Stimulated activated CD8-positive, alpha-beta memory T cell treated with anti-CD3 and anti-CD28 coated beads, Interleukin-15, amount 100 ng/mL, for 24 hours (primary cell): Measurements from ENCODE around the gene PAXX.

ENCODE experiments used
- DNase-seq: peaks from one replicate; pipeline ENCODE4 v3.0.0-alpha.2; 2020; ENCODE audit warnings: low read depth

PAXX gene

DNA sequence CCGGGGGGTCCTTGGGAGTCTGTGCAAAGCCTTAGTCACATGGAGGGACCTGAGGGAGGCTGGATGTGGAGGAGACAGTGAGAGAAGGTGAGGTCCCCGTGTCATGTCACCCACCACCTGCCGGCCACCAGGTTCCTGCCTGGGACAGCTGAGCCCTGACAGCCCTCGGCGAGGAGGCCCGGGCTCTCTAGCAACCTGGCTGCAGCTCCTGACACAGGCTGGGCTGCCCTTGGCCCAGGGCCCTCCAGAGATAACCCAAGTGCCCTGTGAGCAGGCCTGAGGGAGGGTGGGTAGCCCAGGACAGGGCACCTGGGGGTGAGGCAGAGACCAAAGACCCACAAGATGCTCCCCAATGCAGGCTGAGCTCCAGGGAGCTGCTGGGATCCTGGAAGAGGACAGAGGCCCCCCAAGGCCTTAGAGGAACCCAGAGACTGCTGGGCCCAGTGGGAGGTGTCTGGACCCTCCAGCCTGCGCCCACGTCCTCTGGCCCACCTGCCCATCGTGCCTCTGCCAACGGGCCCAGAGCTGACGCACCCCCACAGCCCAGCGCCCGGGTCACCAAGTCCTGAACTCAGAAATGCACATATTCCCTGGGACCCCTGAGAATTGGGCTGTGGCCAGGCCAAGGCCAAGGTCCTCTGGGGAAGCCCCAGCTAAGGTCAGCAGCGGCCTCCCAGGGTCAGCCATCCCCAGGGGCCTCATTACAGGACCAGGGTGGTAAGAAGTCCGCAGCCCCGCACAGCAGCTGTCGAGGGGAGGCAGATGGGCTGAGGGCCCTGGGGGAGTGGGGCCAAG is 23.7 kb upstream of the PAXX start:
- DNase-seq = no peak

DNA sequence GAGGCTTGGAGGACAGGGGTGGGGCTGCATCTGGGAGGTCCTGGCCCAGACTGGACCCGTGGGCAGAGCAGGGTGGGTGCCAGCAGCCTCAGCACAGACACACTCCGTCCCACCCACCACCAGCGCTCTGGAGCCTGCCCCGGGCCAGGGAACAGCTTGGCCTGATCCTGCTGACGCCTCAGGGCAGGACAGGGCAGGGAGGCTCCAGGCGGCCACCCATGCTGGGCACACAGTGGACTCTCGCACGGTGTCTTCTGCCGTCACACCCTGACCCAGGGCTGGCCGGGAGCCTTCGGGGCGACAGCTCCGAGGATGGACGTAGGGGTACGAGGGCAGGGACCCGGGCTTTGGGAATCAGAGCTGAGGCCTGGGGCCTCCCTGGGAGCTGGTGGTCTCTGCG is 23.1 kb upstream of the PAXX start:
- DNase-seq = no peak

DNA sequence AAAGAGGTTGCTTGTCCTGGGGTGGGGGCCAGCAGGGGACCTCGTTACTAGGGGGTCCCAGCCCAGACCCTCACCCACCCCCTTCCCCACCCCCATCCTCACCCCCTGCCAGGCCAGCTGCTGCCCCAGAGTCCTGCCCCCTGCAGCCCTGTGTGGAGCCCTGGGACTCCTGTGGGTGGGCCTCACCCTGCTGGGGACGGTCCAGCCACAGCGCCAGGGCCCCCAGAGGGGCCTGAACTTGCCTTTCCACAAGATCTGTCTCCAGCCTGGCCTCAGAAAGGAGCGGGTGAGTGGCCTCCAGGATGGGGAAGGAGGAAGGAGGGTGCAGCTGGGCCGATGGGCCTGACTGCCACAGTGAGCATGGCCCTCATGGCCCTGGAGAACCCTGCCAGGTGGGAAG is 22.4 kb upstream of the PAXX start:
- no peak for DNase-seq

DNA sequence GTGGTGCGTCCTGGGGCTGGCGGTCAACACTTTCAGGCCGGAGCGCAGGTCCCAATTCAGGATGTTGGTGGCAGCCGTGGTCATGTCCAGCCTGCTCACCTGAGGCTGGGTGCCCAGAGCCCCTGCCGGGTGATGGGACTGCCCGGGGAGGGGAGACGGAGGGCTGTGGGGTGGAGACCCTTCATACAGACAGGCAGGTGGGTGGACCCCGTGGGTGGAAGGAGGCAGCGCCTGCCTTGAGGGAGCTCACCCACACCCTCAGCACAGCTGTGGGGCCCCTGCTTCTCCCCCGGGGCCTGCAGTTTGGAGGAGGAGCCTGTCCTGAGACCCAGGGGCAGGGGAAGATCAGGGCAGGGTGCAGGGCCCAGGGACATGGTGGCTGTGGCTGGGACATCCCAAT is 21.9 kb upstream of the PAXX start:
- no peak for DNase-seq

DNA sequence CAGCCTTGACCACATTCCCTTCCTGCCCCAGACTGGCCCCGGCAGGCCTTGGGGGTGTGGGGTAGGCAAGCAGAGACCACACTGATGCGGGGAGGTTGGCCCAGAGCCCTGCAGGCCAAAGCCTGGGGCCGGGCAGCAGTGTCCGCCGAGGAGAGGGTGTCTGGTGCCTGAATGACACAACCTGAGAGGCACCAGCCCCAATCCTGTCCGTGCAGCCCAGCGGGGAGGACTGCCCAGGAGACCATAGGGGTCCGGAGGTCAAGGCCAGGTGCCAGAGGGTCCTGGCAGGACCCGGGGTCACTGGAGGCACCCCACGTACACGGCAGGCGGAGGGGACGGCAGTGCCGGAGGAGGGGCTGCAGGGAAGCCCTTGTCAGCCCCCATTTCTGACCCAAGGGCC is 20.5 kb upstream of the PAXX start:
- no peak for DNase-seq

DNA sequence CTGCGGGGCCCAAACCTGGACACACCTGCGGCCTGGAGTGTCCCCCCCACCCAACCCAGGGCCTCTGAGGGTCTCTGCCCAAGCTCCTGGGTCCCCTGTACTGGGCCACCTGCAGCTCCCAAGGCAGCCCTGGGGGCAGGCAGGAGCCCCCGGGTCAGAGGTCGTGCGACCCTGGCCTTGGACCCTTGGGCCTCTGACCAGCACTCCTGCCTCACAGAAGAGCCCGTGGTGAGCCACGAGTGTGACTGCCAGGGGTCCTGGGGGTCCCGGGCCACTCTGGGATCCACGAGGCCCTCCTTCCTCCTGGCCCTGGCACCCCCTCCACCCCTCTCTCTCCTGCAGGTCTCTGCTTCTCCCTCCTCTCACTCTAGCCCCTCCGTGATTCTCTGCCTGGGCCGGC is 19.9 kb upstream of the PAXX start:
- DNase-seq = no peak

DNA sequence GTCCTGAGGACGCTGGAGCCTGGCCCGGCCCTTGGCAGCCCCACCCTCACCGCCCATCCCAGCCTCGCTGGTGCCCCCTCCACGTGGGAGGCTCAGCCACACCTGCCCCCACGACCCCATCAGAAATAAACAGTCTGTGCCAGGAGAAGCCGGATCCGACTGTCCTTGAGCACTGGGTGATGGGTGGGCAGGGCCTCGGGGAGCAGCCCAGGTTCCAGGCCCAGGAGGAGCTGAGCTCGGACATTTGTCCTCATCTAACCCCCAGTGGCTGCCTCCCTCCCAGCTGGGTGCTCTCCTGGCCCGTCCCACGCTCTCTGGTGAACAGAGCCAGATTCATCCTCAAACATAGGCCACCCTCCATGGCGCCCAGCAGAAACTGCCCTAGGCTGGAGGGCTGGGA is 19.5 kb upstream of the PAXX start:
- DNase-seq = no peak

DNA sequence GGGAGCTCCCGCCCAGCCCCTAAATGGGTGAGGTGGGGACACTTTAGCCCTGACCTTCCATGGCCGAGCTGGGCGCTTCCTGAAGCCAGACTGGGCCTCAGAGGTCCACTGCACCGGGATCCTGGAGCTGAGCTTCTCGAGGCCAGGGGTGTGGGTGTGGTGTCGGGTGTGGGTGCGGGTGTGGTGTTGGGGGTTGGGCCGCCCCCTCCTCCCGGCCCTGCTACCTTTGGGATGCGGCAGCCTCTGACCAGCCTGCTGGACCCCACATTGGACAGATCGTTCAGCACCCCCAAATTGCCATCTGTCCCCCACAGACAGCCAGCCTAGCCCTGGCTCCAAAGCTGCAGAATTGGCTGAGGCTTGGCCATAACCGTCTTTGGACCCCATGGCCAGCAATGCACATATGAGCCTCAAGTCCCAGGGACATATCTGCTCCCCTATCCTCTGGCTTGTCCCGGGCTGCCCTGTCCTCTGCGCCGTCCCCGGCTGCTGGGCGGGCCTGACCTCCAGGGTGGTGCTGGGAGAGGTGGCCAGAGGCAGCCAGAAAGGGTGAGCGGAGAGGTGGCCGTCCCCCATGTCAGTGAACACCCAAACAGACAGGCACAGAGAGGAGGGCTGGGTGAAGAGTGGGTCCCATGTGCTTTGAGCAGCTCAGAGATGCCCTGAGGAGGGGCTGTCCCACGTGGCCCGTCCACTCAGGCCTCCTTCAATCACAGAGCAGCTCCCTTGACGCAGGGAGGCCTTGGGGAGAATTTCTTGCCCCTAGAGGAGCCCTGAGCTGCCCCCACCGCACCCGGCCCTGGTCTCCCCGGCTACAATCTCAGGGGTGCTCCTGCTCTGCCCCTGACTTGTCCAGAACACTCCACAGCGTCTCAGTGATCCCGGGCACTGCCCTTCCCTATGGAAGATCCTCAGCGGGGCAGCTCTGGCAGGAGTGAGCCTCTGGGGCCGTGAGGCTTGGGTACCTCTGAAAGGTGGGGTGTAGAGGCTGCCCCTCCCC is 18.3 kb upstream of the PAXX start:
- DNase-seq = no peak

DNA sequence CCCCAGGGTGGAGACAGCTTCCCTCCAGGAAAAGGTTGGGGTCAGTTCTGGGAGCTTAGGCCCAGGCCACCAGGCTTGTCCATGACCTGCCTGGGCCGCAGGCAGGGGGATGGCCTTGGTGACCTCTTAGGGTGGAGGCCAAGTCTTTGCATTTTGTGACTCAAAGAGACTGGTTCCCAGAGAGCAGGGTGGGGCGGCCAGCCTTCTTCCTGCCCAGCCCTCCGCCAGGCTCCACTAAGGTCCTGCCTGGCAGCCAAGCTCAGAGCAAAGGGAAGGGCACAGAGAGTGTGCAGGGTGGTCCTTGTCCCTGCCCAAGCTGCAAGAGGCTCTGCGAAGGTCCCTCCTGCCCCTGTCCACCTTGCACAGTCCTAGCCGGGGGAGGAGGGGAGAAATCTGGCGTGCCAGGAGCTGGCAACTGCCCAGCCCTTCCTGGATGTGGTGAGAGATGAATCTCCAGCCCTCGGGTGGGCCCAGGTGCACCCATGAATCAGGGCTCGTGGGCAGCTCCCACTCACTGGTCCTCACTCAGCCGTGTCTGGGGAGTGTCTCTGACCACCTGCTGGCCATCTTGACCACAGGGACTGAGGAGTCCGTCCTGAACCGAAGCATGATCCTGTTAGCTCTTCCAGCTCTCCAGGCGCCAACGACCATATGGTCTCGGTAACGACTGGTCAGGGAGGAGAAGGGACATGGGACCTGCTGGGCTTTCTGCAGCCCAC is 17.2 kb upstream of the PAXX start:
- DNase-seq = no peak

DNA sequence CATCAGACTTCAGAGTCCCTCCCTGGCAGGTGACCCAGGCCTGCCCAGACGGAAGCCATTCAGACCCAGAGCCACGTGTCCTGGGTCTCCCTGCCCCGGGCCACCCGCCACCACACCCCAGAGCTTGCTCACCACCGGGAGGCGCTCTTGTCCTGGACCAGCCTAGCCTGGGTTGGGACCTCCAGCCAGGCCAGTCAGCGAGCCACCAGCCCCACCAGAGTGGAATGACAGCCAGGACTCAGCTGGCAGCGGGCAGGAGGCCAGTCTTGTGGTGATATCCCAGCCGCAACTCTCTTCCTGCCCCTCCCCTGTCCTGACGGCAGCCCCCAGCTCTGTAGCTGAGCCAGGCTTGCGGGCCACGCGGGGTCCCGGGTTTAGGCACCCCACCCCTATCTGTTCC is 16.6 kb upstream of the PAXX start:
- DNase-seq = no peak

DNA sequence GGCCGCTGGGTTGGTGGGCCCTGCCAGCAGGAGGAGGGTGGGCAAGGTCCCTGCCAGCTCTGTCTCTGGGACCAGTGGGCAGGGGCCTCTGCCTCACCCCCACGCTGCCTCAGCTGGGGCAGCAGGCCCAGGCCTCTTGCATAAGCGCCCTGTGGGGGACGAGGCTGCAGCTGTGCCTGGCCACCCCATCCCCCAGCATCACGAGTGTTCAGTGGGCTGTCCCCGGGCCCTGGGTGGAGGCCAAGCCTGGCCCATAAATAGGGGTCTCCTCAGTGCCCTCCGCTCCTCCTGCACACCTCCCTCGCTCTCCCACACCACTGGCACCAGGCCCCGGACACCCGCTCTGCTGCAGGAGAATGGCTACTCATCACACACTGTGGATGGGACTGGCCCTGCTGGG is 15.0 kb upstream of the PAXX start, which contains the start of gene PTGDS:
Gene PTGDS, plus strand, starts transcription at position 282 of the 400 bp plus-strand sequence. Its CDS starts 75 bp downstream, at position 357.
- no peak for DNase-seq

DNA sequence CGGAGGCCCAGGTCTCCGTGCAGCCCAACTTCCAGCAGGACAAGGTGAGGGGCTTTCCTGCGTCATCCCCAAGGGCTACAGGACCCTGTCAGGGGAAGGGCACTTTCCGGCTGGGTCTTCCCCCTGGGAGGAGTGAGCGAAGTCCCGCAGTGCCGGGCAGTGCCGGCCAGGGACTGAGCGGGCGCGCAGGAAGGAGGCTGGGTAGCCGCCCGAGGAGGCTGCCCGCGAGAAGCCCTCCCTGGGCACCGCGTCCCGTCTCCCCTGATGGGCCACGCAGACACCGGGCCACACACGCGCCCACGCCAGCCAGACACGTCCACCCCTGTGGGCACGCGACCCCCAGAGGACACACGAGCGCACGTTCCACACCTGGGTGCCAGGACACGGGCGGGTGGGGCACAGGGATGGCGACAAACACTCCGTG is 14.6 kb upstream of the PAXX start:
- no peak for DNase-seq

DNA sequence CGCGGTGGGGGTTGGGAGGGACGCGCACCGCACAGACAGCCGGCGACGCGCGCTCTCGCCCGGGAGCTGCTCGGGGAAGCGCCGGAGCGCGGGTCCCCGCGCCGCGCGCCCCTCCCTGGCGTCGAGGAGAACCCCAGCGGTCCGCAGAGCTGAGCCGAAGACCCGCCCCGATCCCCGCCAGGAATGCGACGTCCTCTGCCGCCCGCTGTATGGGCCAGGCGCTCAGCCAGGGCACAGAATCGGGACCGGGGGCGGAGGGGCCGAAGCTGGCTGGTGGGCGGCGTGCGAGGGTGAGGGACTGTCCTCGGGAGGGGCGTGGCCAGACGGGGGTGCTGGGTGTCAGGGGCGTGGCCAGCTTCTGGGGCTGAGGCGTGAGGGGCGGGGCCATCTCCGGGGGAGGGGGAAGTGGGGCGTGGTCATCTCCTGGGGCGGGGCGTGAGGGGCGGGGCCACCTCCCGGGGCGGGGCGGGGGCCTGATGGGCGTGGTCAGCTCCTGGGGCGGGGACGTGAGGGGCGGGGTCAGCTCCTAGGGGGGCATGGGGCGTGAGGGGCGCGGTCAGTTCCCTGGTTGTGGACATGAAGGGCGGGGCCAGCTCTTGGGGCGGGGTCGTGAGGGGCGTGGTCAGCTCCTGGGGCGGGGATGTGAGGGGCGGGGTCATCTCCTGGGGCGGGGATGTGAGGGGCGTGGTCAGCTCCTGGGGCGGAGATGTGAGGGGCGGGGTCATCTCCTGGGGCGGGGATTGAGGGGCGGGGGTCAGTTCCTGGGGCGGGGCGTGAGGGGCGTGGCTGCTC is 14.0 kb upstream of the PAXX start:
- peak; percentile 49 for DNase-seq

DNA sequence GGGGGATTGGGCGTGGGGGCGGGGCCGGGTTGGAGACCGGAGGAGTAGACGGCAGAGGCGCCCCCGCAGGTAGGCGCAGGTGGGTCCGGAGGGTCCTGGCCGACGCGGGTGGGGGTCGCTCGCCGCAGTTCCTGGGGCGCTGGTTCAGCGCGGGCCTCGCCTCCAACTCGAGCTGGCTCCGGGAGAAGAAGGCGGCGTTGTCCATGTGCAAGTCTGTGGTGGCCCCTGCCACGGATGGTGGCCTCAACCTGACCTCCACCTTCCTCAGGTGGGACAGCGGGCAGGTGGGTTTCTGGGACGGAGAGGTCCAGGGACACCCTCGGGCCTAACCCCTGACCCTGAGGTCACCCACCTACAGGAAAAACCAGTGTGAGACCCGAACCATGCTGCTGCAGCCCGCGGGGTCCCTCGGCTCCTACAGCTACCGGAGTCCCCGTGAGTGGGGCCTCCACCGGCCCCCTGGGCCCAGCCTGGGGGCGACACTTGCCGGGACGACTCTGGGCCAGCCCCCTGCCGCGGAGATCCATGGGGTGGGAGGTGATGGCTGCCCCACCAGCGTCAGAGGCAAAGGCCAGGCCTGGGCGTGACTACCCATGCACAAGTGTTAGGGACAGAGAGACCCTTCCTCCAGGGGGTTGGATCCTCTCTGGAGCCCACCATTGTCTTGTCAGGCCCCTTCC is 13.2 kb upstream of the PAXX start:
- DNase-seq = no peak

DNA sequence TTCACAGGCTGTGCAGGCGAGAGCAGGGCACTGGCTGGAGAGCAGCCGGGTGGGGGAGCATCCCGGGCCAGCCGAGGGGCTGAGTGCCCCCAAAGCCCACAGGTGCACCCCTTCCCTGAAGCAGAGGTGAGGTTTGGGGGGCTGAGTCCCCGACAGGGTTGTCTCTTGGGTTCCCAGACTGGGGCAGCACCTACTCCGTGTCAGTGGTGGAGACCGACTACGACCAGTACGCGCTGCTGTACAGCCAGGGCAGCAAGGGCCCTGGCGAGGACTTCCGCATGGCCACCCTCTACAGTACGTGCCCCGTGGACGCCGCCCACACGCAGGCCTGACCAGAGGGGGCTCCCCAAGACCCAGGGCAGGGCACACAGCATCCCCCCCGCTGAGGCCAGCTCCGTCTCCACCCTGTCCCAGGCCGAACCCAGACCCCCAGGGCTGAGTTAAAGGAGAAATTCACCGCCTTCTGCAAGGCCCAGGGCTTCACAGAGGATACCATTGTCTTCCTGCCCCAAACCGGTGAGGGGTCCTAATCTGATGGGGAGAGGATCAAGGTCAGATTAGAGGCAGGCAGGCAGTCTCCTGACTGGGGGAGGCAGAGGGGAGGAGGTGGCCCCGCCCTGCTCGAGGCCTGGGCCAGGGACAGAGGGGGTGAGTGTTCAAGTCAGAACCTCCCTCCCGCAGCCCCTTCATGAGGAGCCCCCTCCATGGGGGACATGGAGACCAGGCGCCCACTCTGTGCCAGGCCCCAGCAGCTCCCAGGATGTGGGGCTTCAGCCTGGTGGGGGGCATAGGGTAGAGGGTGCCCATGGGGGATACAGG is 12.2 kb upstream of the PAXX start:
- DNase-seq = no peak

DNA sequence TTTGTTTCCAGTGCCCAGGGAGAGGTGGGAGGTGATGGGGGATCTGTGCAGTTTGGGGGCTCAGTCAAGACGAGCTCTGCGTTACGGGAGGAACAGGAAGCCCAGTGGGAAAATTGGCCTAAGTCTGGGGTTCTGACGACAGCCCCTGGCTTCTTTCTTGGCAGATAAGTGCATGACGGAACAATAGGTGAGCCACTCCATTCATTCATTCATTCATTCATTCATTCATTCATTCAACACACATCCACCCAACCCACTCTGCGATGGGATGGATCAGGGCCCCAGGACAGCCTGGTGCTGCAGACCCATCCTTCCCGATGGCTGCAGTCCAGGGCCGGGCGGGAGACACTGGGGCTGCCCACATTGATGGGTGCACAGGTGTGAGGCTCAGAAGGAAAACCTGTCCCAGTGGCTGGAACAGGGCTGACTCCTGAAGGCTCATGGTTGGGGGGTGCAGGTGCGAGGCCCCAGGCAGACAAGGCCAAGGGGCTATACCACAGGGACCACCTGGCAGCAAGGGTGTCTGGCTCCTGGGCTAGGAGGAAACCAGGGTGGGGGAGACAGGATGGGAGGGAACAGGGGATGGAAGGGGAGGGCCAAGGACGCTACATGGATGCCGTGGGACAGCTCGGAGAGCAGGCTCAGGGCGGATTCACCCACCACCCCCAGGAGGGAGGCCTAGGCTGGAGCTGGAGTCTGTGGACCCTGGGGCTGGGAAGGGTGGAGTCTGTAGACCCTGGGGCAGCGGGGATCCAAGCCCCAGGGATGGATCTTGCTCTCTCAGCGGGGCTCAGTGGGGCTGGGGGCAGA is 11.3 kb upstream of the PAXX start:
- no peak for DNase-seq

DNA sequence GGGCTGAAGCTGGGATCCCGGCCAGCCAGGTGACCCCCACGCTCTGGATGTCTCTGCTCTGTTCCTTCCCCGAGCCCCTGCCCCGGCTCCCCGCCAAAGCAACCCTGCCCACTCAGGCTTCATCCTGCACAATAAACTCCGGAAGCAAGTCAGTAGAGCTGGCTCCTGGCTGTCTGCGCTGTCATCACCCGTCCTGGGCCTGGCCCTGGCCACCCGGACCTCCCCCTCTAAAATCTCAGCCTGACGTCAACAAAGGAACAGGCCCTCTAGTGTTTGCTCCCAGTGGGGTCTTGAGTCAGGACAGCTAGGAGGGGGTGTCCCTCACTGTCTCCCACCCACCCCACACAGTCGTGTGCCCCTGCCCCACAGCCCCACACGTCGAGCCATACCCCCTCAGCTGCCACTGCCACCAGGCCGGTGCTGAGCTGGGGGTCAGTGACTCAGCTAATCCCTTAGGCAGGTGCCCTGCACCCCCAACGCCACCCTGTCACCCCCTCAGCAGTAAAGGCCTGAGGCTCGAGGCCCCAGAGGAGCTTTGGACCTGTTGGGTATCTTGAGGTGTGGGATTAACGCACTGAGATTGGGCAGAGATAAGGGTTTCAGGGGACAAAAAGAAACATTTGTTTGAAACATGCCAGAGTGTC is 10.5 kb upstream of the PAXX start:
- no peak for DNase-seq

DNA sequence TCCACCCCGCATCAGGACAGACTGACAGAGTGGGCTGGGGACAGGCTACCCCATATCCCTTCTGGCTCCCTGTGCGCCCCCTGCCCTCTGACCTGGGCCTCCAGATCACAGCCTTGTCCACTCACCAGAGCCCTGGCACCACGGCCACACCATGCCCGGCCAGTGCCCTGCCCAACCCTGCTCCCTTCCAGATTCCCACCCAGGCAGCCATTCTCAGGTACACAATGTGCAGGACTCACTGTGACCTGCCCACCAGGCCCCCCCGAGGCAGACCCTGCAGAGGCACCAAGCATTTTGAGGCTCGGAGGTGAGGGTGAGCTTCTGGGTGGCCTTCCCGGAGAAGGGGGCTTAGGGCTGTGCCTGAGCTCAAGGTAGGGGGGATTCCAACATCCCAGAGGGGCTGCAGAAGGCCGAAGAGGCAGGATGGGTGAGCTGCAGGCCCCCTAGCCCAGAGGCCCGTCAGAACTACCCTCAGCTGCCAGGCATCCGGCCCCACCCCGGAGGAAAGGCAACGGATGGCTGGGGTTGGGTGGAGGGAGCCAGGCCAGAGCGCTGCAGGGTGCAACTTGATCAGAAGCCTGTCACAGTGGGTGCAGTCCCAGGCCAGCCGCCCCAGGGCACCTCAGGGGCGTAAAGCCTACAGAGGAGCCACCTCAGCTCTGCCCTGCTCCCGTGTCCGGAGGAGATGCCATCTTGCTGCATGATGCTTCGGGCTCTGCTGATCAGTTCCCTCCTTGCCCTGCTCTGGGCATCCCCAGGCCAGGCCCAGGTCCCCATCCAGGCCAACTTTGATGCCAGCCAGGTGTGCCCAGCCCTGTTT is 9.8 kb upstream of the PAXX start, which contains the start of gene LCNL1:
Gene LCNL1, plus strand, starts transcription at position 762 of the 820 bp plus-strand sequence. CDS start 594 bp downstream, outside the sequence.
- DNase-seq = no peak
